GM18505 (cell line): ENCODE measurements around the gene WDR17.

ENCODE experiments used
- ATAC-seq: cut with Tn5 transposase; IDR thresholded peaks from one replicate; pipeline ENCODE4 v1.9.1; 2021; ENCODE audit not compliant: unreplicated experiment
- POLR2A ChIP-seq: IDR thresholded peaks from 4 replicates; pipeline ENCODE4 v1.6.1; 2011; ENCODE audit warnings: borderline replicate concordance; ENCODE audit not compliant: insufficient read depth, insufficient read length; ENCODE audit errors: extremely low read depth

Gene WDR17

DNA sequence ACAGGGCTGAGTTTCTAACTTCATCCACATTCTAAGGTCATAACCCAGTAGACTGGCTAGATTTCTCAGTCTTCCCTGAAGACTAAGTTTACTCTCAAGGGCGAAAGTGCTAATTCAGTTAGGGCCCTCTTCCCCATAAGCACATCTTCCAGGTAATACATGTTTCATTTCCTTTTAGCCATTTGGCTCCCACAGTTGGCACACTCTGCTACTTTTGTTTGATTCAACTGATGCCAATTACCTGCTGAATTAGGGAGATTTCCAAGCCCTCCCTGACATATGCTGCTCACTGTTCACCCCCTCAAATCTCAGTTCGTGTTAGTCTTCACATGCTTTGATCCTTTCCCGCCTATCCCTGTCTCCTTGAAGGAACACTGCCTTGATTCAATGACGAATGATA, 17.0 kb upstream of the WDR17 start:
- no peak for TF ChIP-seq POLR2A
- ATAC-seq, result no peak

GRCh38 chr4:176052744-176053143, 12.9 kb upstream of the WDR17 start:
- ATAC-seq, result peak; percentile 99
- TF ChIP-seq POLR2A, result no peak

- no peak for ATAC-seq
Measured at GRCh38 chr4:176053785-176054184, 11.9 kb upstream of the WDR17 start.

DNA sequence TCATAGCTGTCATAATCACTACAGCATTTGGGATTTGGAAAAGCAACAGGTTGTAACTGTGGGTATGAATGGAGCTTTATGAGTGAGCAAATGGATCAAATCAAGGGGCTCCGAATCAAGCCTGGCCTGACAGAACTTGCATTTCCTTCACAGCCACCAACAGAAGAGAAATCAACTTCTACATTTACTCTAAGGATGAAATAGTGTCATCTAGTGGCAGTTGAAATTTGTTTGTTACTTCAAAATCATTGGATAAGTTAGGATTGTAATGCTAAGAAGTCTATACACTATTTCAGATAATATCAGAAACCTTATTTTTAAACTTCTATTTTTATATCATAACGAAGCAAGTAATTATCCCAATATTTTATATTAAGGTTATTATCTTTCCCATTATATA, 10.7 kb upstream of the WDR17 start:
- ATAC-seq, result no peak
- TF ChIP-seq POLR2A, result no peak

More at GRCh38 chr4:176053785-176054184, 11.9 kb upstream of the WDR17 start:
- no peak for TF ChIP-seq POLR2A

DNA sequence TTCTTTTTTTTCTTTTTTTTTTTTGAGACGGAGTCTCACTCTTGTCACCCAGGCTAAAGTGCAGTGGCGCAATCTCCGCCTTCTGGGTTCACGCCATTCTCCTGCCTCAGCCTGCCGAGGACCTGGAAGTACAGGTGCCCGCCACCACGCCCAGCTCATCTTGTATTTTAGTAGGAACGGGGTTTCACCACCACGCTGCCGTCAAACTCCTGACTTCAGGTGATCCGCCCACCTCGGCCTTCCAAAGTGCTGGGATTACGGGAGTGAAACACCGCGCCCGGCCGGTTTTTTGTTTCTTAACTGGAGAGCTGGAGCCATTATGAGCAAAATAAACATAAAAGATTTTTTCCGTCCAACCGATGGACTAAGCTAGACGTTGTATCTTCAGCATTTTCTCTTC, 1.9 kb upstream of the WDR17 start:
- no peak for TF ChIP-seq POLR2A
- no peak for ATAC-seq

DNA sequence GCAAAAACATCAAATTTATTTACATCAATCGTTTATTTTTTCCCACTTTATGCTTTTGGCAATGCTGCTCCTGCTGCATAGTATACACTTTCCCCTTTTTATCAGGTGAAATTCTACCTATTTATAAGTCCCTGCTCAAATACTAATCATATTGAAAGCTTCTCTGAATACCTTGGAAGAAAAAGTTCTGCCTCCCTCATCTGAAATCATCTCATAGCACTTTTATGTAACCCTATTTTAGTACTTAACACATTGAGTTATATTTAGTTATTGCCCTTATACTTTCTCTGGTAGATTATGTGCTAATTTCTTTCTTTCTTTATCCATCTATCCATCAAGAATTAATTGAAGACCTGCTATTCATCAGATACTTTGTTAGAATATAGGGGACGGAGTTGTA, 1.1 kb upstream of the WDR17 start:
- TF ChIP-seq POLR2A, result no peak
- ATAC-seq, result no peak

DNA sequence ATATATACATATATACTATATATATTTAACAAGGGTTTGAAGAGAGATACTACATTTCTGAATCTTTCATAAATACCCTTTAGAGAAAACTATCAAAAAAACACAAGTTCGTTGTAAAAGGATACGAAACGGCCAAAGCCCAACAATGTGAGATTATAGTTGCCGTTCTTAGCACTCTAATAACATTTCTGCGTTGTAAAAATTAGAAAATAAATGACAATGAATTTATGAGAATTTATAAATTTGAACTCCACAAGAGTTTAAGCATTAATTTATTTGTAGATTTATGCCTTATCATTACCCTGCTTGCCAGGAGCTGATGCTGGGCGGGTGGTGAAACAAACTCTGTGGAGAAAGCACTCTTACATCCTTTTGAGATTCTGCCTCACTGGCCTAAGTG, 1.1 kb downstream of the WDR17 start:
- no peak for TF ChIP-seq POLR2A
- ATAC-seq, result no peak

DNA sequence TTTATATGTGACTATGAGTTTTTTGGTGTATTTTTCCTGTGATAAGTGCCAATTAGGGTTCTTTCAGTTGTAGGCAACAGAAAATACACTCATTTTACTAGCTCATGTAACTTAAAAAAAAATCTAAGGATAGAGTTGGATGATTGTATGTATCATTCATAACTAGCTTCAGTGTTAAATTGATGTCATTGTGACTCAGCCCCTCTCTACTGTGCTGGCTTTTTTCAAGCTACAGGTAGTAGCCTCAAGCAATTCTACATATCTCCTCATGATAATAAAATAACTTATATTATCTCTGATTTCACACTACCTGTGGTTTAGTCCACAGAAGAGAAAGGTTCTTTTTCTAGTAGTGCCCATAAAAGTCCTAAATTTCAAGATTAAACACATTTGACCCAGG, 11.9 kb downstream of the WDR17 start:
- ATAC-seq, result no peak
- no peak for TF ChIP-seq POLR2A

DNA sequence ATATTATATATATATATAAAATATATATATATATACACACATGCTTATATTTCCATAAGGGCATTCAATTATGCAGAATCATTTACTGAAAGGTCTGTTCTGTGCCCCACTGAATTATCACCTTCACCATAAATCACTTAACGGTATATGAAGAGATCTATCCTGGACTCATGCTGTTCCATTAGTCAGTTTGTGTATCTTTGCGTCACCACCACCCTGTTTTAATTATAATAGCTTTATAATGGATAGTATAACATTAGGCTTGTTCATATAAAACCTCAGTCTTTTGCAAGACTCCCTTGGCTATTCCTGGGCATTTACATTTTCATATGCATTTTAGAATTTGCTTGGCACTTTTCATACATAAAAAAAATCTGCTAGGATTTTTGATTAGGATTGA, 19.1 kb downstream of the WDR17 start:
- ATAC-seq, result no peak
- TF ChIP-seq POLR2A, result no peak

DNA sequence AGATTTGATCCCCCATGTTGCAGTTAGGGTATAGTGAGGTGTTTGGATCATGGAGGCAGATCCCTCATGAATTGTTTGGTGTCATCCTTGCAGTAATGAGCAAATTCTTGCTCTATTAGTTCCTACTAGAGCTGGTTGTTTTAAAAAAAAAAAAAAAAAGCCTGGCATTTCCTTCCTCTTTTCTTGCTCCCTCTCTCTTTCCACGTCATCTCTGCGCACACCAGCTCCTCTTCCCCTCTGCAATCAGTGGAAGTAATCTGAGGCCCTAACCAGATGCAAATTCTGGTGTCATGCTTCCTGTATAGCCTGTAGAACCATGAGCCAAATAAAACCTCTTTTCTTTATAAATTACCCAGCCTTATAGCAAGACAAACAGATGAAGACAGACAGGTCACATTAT, 24.5 kb downstream of the WDR17 start:
- ATAC-seq, result peak; percentile 89

GRCh38 chr4:176099314-176099713, 33.7 kb downstream of the WDR17 start:
- no peak for TF ChIP-seq POLR2A
- no peak for ATAC-seq

More for the DNA sequence above, 24.5 kb downstream of the WDR17 start:
- no peak for TF ChIP-seq POLR2A

GRCh38 chr4:176102414-176103063, 36.9 kb downstream of the WDR17 start:
- no peak for TF ChIP-seq POLR2A
- no peak for ATAC-seq

DNA sequence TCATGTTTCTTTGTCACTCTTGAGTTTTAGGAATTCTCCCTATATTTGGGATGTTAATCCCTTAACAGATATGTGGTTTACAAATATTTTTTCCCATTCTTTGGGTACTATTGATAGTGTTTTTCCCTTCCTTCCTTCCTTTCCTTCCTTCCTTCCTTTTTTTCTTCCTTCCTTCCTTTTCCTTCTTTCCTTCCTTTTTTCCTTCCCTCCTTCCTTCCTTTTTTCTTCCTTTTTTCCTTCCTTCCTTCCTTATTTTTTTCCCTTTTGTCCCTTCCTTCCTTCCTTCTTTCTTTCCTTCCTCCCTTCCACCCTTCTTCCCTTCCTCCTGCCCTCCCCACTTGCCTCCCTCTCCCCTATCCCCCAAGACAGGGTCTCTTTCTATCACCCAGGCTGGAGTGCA, 42.1 kb downstream of the WDR17 start:
- ATAC-seq, result no peak
- TF ChIP-seq POLR2A, result no peak

GRCh38 chr4:176123710-176124407, 58.2 kb downstream of the WDR17 start:
- TF ChIP-seq POLR2A, result no peak
- ATAC-seq, result peak; percentile 100
